NCI-H1417 (cell line): Measurements from ENCODE around the gene KTN1.

Source experiments
- DNase-seq, 3 experiments: peaks; one replicate each; lab custom pipeline; 2025; lab: John Stamatoyannopoulos, UW

KTN1 gene

DNA sequence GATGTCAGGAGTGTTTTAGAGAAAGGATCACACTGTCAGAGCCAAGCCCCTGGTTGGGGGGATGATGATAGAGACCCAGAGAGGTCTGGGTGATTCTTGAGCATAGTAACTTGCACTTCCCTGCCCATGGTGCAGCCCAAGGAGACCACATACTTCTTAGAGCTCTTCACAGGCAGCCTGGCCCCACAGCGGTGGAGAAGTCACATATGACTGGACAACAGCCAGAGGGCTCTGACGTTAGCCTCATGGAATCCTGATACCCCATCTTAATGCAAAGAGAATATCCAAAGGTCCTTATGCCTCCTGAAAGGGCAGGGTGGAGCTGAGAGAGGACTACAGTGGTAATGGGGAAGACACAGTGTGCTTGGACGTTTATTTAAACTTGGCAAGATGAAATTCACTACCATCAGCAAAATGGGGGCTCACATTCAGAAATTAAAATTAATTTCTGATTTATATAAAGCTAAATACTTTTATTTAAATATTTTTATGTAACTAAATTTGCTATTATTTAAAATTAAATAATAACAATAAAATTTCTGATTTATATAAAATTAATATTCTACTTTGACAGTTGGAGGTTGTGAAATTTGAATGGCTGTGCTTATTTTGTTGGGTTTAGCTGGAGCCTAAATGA is 131.3 kb downstream of the KTN1 start:
- no peak for DNase-seq

DNA sequence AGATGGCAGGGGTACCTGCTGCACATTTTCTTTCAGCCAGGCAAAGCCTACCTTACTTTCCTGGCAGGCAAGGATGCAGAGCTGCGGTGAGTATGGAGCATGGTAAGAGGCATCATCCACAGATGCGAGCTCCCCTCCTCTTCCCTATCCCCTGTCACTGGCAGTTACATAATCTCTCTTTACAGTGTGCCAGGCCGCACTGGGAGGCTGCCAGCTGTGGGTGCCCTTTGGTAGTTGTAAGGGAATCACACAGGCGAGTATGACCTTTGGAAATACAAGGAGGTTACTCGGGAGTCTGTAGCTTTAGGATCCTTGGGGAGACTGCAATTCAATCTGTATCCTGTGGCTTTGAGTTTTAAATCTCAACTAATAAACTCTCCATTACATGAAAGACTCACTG is 132.5 kb downstream of the KTN1 start:
- no peak for DNase-seq

DNA sequence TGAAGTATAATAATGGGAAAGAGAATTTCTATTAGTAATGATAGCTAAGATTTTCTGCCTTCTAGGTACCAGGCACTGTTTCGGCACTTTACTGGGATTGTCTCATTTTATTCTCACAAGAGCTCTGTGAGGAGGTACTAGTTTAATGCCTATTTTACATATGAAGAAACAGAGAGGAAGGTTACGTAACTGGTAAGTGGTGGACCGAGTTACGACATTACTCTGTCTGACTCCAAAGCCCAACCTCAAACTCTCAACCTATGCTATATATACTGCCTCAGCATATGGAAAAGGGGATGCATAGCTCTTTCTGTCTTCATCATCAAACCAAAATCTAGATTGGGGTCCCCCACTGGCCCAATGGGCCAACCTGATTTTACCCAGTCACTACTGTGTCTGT is 133.5 kb downstream of the KTN1 start:
- DNase-seq: no peak

DNA sequence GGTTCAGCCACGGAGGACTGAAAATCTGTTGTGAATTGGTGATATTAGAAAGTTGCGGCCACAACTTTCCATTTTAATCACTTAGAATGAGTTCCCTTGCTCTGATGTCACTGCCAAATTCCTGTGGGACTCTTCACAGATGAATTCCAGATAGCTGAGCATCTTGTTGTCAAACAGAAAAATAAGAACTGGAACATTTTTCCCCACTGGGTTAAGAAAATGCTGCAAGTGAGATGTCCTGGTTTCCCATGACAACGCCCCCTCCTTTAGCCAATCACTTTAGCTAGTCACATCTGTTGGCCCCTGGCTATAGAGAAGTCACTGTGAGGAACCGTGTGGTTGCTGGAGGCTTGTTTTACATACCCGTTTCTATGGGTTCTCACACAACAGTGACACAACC is 135.9 kb downstream of the KTN1 start:
- DNase-seq: no peak

DNA sequence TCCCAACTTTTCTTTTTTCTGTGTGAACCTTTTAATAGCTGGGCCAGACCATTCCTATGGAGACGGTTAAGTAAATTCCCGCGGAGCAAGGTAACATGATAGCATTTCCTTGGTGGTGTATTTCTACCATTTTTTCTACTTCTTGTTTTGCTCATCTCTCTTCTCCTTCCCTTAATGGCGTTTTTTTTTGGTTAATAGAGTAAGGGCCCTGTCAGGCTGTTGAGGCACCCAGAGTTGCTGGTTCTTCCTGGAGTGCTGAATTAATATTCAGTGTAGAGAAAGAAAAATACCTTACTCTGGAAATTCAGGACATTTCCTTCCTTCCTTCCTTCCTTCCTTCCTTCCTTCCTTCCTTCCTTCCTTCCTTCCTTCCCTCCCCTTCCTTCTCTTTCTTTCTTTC is 137.6 kb downstream of the KTN1 start:
- no peak for DNase-seq

DNA sequence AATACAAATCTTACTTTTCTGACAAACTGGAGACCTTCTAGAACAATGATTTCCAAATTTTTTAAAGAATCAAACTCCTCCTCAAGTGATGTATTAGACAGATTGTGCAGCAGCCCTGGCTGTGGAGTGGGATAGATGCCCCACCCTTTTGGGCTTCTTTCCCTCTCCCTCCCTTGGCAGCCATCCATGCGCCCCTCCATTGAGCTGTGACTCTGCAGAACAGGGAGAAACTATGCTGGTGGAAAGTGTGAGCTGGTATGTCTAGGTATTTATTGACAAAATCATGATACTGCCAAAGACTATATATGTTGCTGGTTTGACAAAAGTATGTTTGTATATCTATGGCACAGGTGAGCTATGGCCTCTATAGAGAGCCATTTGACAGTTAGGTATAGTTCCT is 138.5 kb downstream of the KTN1 start:
- no peak for DNase-seq

GRCh38 chr14:55720796-55721195 is 140.8 kb downstream of the KTN1 start:
- no peak for DNase-seq

- DNase-seq: peak in 1 of 3 experiments; percentile 23
These were observed 141.3 kb downstream of the KTN1 start for GRCh38 chr14:55721353-55721752.

- peak in 1 of 3 experiments; percentile 32 for DNase-seq
These were observed 142.0 kb downstream of the KTN1 start for GRCh38 chr14:55722054-55722453.

DNA sequence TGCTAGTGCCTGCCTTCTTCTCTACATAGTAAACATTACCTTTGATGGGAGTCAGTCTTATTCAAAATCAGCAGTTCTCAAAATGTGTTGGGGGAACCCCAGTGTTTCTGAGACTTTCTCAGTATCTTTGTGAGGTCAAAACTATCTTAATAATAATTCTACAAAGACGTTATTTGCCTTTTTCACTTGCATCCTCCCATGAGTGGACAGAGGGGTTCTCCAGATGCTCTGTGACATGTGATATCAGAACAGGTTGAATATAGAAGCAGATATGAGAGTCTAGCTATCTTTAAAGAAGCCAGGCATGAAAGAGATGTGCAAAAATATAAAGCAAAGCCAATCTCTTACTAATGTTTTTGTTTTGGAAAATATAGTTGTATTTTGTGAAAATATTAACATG is 144.7 kb downstream of the KTN1 start:
- no peak for DNase-seq

GRCh38 chr14:55730592-55731310 is 150.7 kb downstream of the KTN1 start:
- DNase-seq: peak in 2 of 3 experiments; percentile 38 to 53

DNA sequence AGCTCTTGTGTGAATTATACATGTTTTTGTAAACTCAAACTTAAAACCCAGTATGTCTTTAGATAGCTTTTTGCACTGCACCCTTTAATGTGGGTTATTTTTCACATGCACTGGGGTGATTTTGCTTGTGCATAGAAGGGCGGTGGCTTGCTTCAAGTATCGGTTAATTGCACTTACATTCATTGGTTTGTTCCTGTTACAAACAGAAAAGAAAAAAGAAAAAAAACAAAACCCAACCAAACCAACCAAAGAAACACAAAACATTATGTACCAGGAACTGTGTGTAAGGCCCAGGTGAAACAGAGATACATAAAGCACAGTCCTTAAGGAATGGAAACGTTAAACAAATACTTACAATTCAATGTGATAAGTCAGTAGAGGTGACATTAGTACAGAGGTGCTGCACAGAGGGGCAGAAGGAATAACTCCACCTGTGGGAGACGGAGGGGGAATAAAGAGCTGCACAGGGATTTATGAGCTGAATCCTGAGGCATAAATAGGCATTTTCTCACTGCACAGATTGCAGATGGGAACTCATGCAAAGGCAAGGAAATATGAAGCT is 151.4 kb downstream of the KTN1 start:
- DNase-seq: peak; percentile 34 to 67 (median 38)

DNA sequence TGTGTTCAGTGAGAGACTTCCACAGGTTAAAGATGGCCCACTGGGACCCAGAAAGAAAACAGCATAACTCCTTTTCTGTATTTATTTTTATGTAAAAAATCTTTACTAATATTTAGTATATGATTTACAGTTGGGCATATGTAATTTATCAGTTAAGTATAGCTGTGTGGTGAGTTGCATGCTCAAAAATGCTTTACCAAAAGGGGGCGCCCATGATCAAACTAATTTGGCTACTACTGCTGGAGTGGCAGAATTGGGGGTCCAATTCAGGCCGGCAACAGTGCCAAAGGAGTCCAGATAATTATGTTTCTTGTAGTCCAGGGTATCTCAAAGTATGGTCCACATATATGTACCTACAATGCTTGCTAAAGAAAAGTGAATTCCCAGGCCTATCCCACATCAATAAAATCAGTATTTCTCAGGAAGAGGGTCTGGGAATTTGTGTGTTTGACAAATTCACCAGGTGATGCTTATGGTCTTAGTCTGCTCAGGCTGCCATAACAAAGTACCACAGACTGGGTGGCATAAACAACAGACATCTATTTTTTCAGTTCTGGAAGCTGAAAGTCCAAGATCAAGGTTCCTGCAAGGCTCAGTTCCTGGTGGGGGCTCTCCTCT is 152.0 kb downstream of the KTN1 start:
- peak; percentile 21 to 76 (median 56) for DNase-seq

DNA sequence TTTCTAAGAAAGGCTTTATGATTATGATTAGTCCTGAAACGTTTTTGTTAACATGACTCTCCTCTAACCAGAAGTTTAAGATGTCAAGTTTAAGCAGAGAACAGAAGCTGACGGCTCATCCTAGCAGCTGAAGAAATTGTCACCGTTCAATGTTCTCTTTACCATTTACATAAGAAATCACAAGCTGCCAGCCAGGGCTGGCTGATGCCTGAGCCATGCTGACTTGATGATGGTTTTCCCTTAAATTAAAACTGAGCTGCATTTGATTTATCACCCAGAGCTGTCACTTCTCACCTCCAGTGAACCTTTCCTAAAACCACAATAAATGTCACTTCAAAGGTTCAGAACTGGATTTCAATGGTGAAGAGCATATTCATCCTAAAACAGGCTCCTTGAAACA is 153.6 kb downstream of the KTN1 start:
- DNase-seq: peak in 2 of 3 experiments; percentile 16 to 54
